Activated T-cell treated with anti-CD3 and anti-CD28 coated beads, Interleukin-2, amount 50 U/mL, for 4 hours (primary cell): ENCODE data around the gene GOLGA6L10. TPM values are rescaled to one million over a fixed set of nuclear protein-coding genes. Genes with fewer than 3 reads are reported as not detected.
A peak's percentile ranks its signal among the peaks of the same experiment; 100 is the strongest.
"Not testable (repeated sequence)": the region's sequence is repeated elsewhere in the genome, so short reads cannot be mapped to it uniquely, and the experiment has no call there.

Source experiments
- ATAC-seq, 2 donors: fragments of 200-7000 bp; cut with Tn5 transposase; one replicate each; pipeline ENCODE4 v1.10.0; 2021
- DNase-seq: peaks from one replicate; pipeline ENCODE4 v3.0.0-alpha.2; 2020
- H3K27me3 Mint-ChIP-seq: one replicate; pipeline ENCODE4 v1.8.0; 2021; ENCODE audit warnings: low read depth, mixed read lengths
- H3K36me3 Mint-ChIP-seq: one replicate; pipeline ENCODE4 v1.8.0; 2022; ENCODE audit warnings: mixed read lengths; ENCODE audit not compliant: insufficient read depth
- H3K4me1 Mint-ChIP-seq: one replicate; pipeline ENCODE4 v1.8.0; 2021; ENCODE audit warnings: low read depth, mixed read lengths
- H3K4me3 Mint-ChIP-seq: one replicate; pipeline ENCODE4 v1.8.0; 2021; ENCODE audit warnings: mild to moderate bottlenecking, moderate library complexity, mixed read lengths
- H3K9me3 Mint-ChIP-seq: one replicate; pipeline ENCODE4 v1.8.0; 2021; ENCODE audit warnings: mixed read lengths
- total RNA-seq, 3 donors: library from RNA; stranded (reverse); gene quantifications; one replicate each; pipeline ENCODE4 v1.2.1, GENCODE V29; 2021

The GOLGA6L10 gene
- total RNA-seq, 3 donors from 2014 or later = 0.42 to 1.1 TPM; not detected in 1

GRCh38 chr15:82317091-82317489 lies 32.2 kb downstream of the GOLGA6L10 start:
- DNase-seq (no peak), ATAC-seq (no peak)
- Mint-ChIP-seq H3K4me1 (no peaks in the 10 kb centered on the region), H3K27me3 (no peaks in the 10 kb centered on the region), H3K36me3 (no peaks in the 10 kb centered on the region), H3K4me3 (no peak overlapping the region), H3K9me3 (no peaks in the 10 kb centered on the region)

DNA sequence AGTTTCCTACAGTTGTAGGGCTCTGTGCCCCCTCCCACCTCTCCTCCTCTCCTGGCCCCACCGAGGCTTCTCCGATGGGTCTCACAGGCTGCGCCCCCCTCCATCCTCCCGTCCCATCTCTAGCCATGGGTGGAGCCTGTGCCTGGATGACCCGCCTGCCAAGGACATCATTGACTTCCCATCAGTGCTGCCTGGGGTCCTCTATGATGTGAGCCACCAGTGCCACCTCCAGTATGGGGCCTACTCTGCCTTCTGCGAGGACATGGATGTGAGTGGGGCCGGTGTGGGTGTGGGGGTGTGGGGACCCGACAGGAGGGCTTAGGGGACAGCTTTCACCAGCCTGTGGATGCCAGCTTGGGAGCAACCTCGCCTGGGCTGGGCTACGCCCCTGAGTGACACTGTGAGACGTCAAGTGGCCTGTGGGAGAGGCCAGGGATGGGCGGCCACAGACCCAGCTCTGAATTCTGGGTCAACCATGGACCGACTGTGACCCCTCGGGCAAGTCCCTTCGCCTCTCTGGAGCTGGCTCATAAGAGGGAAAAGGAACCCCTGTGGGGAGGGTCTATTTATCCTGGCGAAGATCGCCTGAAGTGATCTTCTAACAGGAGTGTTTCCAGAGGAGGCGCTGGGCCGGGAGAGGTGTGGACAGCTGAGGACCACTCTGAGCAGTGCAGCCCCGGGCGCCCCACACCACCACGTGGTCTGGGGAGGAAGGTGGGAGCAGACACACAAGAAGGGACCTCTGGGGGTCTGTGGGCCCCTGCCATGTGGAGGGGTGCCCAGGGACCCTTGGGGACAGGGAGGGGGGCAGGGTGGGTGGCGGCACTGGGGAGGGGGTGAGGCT lies 32.8 kb downstream of the GOLGA6L10 start:
- H3K27me3 Mint-ChIP-seq, H3K36me3 Mint-ChIP-seq, ATAC-seq, H3K4me1 Mint-ChIP-seq, H3K4me3 Mint-ChIP-seq, DNase-seq, H3K9me3 Mint-ChIP-seq: not testable (repeated sequence)

DNA sequence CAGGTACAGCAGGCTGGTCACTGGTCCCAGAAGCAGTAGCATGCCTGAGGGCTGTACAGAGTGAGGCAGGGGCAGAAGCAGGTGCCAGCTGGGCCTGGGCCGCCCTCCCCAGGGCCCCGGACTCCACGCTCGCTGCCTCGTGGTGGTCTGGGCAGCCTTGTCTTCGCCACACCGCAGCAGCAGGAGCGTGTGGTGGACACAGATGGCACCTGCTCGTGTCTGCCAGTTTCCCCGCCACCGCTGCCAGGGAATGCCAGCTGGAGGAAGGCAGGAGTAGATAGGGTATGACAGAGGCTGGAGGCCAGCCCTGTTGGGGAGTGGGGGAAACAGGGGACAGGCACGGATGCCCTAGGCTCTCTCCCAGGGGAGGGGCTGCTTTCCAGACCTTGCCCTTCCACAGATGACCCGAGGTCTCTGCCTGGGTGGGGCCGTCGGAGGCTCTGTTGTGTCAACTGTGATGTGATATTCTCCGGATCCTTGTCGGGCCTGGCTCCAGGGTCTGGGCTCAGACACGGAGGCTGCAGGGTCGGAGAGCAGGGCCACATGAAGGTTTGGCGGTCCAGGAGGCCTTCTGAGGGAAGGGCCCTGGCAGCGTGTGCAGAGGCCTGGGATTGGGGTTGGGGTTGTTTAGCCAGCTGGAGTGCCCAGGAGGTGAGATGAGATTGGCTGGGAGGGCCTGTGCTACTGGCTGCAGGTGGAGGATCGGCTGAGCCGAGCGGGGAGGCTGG lies 33.6 kb downstream of the GOLGA6L10 start:
- Mint-ChIP-seq H3K4me1 (no peaks in the 10 kb centered on the region), H3K27me3 (no peaks in the 10 kb centered on the region), H3K9me3 (peaks cover 4% of the 10 kb centered on the region), H3K36me3 (peaks cover under 1% of the 10 kb centered on the region), H3K4me3 (no peak overlapping the region)
- no peak for ATAC-seq
- DNase-seq = no peak

- Mint-ChIP-seq H3K4me1 (no peaks in the 10 kb centered on the region), H3K9me3 (peaks cover 6% of the 10 kb centered on the region), H3K27me3 (no peaks in the 10 kb centered on the region), H3K4me3 (no peak overlapping the region), H3K36me3 (peaks cover 3% of the 10 kb centered on the region)
- ATAC-seq = no peak
- DNase-seq = no peak
Observed at GRCh38 chr15:82314769-82315518, 34.3 kb downstream of the GOLGA6L10 start.

DNA sequence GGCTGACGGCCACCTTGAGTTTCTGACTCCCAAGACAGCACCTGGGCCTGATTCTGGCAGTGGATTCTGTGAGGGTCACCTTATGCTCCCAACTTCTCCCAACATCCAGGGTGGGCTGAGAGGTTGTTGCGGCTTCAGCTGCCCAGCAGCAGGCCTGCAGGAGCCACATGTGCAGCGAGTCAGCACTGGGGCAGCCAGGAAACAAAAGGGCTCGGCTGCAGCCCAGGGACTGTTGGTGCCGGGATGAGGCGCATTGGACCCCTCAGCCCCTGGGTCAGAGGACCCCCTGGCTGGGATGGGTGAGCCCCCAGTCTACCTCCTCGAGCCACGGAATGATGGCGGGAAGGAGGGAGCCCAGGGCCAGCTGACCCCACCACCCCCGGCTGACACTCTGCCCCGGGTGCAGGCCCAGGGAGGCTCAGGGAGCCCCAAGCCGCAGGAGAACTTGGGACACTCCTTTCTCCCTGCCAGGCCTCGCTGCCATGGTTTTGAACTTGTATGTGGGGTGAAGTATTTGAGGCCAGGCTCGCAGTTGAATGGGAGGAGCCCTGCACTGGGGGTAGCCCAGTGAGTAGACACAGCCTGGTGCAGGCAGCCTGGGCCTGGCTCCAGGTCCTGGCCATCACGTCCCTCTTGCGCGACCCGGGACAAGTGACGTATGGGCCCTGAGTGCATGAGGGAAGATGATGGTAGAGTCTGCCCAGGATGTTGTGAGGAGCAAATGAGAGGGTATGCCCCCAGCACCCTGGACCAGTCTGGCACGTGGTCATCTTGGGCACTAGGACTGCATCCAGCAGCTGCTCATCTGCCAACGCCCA lies 35.1 kb downstream of the GOLGA6L10 start:
- not testable (repeated sequence) for DNase-seq, ATAC-seq, H3K4me1 Mint-ChIP-seq, H3K4me3 Mint-ChIP-seq, H3K9me3 Mint-ChIP-seq, H3K36me3 Mint-ChIP-seq, H3K27me3 Mint-ChIP-seq

DNA sequence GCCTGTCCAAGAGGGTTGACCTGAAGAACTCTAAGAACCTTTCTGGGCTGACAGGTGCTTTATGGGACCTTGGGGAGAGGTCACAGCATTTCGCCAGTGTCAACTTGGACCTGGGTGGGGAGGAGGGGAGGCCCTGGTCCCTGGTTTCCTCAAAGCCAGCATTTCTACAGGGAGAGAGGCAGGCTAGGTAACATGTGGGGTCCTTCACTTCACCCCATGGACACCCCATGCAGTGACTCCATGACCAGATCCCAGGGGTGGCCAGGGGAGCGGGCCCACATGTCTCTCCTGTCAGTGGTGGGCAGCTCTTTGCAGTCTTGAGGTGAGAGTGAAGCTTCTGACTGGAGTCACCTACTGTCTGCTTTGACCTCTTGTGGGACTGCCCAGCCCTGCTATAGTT lies 35.8 kb downstream of the GOLGA6L10 start:
- Mint-ChIP-seq H3K27me3 (no peaks in the 10 kb centered on the region), H3K4me1 (no peaks in the 10 kb centered on the region), H3K4me3 (no peak overlapping the region), H3K36me3 (peaks cover 5% of the 10 kb centered on the region), H3K9me3 (peaks cover 6% of the 10 kb centered on the region)
- no peak for DNase-seq
- ATAC-seq = no peak

DNA sequence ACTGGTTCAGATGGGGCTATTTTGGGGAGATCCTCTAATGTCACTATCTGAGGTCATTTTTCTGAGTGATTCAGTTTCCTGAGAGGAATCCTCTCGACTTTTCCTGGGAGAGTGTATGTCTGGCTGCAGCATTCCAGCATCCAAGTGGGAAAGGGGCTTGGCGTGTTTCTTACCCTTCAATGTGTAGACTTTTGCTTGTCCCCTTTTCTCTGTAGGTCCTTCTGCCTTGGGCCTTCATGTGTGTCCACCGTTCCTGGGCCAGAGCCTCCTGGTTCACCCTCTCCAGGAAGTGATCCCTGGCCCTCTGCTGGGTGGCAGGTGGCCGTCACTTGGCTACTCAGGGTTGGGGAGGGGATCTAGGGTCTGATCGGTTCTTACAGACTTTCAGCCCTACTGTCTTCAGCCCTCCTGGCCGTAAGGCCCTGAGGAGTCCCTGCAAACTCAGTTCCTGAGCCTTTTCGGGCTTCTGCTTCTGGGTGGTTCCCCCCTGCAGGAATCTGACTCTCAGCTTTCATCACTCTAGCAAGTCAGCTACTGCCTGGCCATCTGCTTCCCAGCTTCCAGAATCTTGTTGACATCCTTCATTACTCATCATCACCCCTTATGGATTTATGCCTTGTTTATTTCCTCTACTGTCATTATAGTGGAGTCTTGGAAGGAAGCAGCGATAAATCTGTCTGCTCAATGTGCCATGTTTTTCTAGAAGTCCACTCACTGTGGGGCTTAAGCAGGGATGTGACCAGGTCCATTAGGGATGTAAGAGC lies 36.5 kb downstream of the GOLGA6L10 start:
- DNase-seq (no peak), ATAC-seq (no peak)
- no peaks in the 10 kb centered on the region for H3K27me3 Mint-ChIP-seq
- no peak overlapping the region for H3K4me3 Mint-ChIP-seq
- no peaks in the 10 kb centered on the region for H3K4me1 Mint-ChIP-seq
- peaks cover 5% of the 10 kb centered on the region for H3K36me3 Mint-ChIP-seq
- H3K9me3 Mint-ChIP-seq = peaks cover 6% of the 10 kb centered on the region

GRCh38 chr15:82311321-82311720 lies 38.0 kb downstream of the GOLGA6L10 start:
- not testable (repeated sequence) for H3K9me3 Mint-ChIP-seq, H3K36me3 Mint-ChIP-seq, ATAC-seq, H3K27me3 Mint-ChIP-seq, H3K4me3 Mint-ChIP-seq, H3K4me1 Mint-ChIP-seq, DNase-seq

DNA sequence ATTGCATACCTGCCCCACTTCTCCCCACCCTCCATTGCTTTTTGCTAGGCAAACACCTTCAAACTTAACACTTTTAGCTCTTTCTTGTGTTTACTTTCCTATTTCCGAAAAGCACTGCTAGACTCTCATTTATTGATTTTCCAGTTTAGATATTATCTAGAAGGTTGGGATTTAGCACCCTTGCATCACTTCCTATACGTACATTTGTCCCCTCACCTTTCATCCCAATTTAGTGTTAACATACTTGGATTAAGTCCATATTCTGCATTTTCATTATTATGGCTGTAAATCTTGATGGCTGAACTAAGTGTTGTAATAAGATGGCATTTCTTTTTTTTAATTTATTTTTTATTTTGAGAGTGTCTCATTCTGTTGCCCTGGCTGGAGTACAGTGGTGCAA lies 39.5 kb downstream of the GOLGA6L10 start:
- no peaks in the 10 kb centered on the region for H3K27me3 Mint-ChIP-seq
- ATAC-seq (no peak), DNase-seq (no peak)
- H3K4me1 Mint-ChIP-seq = peaks cover 2% of the 10 kb centered on the region
- no peak overlapping the region for H3K4me3 Mint-ChIP-seq
- peaks cover 6% of the 10 kb centered on the region for H3K9me3 Mint-ChIP-seq
- H3K36me3 Mint-ChIP-seq = peaks cover 5% of the 10 kb centered on the region

- peaks cover 2% of the 10 kb centered on the region for H3K4me1 Mint-ChIP-seq
- peaks cover 6% of the 10 kb centered on the region for H3K9me3 Mint-ChIP-seq
- no peak for ATAC-seq
- no peak overlapping the region for H3K4me3 Mint-ChIP-seq
- DNase-seq = no peak
- H3K27me3 Mint-ChIP-seq = no peaks in the 10 kb centered on the region
- H3K36me3 Mint-ChIP-seq = peaks cover 5% of the 10 kb centered on the region
Observed at GRCh38 chr15:82307714-82308081, 41.6 kb downstream of the GOLGA6L10 start.

DNA sequence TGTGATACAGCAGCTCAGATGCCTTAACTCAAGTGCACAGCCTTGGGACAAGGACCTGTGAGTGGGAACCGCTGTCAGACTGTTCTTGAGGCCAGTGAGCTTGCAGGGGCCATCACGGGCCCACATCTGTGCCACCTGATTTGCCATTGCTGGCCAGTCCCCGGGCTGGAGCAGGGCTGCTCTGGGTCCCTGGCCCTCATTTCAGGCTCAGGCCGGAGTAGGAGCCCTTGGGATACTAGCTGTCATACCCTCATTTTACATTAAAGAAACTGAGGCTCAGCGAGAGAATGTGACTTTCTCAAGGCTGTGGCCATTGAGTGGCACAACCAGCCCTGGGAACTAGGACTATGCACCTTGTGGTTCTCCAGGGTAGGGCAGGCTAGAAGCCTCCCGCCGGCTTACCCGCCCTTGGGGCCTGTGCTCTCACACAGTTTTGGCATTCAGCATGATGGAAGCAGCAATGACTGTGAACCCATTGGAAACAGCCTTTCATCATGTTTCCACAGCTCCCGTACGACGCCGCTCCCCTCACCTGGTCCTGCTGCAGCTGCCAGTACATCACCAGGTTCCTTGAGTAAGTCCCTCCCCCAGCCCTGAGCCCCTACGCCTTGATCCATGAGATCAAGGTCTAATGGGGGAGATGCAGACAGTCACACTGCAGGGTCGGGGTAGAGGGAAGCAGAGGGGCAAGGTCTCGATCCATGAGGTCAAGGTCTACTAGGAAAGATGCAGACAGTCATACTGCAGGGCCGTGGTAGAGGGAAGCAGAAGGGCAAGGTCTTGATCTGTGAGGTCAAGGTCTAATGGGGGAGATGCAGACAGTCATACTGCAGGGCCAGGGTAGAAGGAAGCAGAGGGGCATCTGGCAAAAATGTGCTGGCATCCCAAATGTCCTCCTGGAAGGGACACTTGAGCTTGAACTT lies 42.2 kb downstream of the GOLGA6L10 start:
- DNase-seq = no peak
- H3K27me3 Mint-ChIP-seq = no peaks in the 10 kb centered on the region
- peaks cover 2% of the 10 kb centered on the region for H3K4me1 Mint-ChIP-seq
- H3K9me3 Mint-ChIP-seq = peaks cover 6% of the 10 kb centered on the region
- peaks cover 5% of the 10 kb centered on the region for H3K36me3 Mint-ChIP-seq
- no peak overlapping the region for H3K4me3 Mint-ChIP-seq
- no peak for ATAC-seq

DNA sequence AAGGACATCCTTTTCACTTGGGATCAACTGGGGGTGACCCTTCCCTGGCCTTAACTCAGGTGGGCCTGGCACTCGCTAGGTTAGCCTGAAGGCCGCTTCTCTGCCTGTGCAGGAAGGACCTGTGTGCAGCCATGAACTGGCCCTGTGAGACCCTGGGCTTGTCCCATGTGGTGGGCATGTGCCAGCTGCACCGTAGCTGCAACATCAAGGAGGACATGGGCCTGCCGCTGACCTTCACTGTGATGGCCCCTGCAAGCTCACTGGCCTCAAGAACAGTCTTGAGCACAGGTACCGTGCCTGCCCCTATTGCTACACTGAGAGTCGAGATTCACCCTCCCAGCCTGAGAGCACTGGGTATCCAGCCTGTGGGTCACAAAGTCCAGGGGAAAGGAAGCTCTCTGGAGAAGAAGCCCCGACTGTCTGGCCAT lies 43.6 kb downstream of the GOLGA6L10 start:
- peaks cover 2% of the 10 kb centered on the region for H3K9me3 Mint-ChIP-seq
- H3K4me3 Mint-ChIP-seq = no peak overlapping the region
- DNase-seq = no peak
- ATAC-seq = no peak
- peaks cover 2% of the 10 kb centered on the region for H3K4me1 Mint-ChIP-seq
- H3K36me3 Mint-ChIP-seq = peaks cover 4% of the 10 kb centered on the region
- H3K27me3 Mint-ChIP-seq = no peaks in the 10 kb centered on the region

GRCh38 chr15:82304778-82305090 lies 44.5 kb downstream of the GOLGA6L10 start:
- ATAC-seq = peak in 1 of 2 donors; percentile 25
- Mint-ChIP-seq H3K27me3 (no peaks in the 10 kb centered on the region), H3K36me3 (no peaks in the 10 kb centered on the region), H3K4me3 (no peak overlapping the region), H3K4me1 (peaks cover 2% of the 10 kb centered on the region), H3K9me3 (no peaks in the 10 kb centered on the region)
- no peak for DNase-seq
